NCI-H2227 (cell line): Measurements from ENCODE around the gene TSPAN13.

ENCODE experiments used
- DNase-seq: peaks from one replicate; lab custom pipeline; 2025; ENCODE audit not compliant: unreplicated experiment; lab: John Stamatoyannopoulos, UW

The TSPAN13 gene

GRCh38 chr7:16753102-16753931 is at the start of gene TSPAN13:
Gene TSPAN13 (plus strand): TSS chr7:16753755. CDS start chr7:16753968, 213 bp downstream.
- DNase-seq: peak; percentile 93

GRCh38 chr7:16708511-16708910 is 45.0 kb upstream of the TSPAN13 start:
- DNase-seq: no peak

DNA sequence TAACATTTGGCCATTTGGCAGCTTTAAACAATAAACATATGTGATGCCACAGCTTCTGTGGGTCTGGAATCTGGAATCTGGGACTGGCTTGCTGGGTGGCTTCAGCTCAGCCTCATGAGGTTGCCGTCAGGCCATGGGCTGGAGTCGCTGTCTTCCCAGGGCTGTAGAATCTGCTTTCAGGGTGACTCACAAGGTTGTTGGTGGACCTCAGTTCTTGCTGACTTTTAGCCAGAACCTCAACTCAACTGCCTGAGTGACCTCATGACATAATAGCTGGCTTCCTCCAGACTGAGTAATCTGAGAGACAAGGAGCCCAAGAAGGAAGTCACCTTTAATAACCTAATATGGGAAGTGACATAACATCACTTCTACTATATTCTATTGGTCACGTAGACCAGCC is 44.6 kb upstream of the TSPAN13 start:
- DNase-seq: no peak

GRCh38 chr7:16710651-16711050 is 42.9 kb upstream of the TSPAN13 start:
- no peak for DNase-seq

DNA sequence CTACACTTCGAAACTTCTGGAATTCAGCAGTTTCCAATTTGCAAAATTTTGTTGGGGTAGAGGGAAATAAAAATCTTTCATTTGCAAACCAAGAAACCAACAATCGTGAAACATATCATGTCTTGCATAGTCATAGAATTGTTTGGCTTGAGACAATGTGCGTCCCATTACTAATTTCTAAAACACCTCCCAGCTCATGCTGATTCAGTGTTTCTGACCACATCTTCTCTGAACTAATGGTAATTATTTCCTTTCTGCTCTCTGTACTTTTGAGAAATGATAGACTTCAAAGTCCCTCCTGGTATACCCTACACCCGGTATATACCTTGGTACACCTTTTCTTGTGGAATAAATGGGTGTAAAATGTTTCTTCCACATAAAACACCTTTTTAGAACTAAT is 41.8 kb upstream of the TSPAN13 start:
- DNase-seq: no peak

DNA sequence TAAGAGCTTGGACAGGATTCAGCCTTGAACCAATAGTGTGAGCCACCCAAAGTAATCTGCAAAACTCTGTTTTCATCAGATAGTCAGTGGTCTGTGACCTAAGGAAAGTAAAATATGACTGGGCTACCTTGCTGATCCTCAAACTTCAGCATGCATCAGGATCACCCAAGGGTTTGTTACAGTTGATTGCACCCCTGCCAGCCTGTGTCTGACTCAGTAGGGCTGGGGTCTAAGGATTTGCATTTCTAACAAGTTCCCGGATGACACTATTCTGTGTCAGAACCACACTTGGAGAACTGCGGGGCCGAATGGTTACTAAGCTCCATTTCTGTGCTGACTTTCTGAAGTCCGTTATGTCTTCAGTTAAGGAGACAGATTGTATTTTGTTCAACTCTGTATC is 40.6 kb upstream of the TSPAN13 start:
- no peak for DNase-seq

- no peak for DNase-seq
These were observed 37.6 kb upstream of the TSPAN13 start for GRCh38 chr7:16715928-16716327.

- no peak for DNase-seq
These were observed 35.4 kb upstream of the TSPAN13 start for GRCh38 chr7:16718111-16718656.

GRCh38 chr7:16719699-16720098 is 33.9 kb upstream of the TSPAN13 start:
- DNase-seq: no peak

GRCh38 chr7:16721541-16721940 is 32.0 kb upstream of the TSPAN13 start:
- no peak for DNase-seq

GRCh38 chr7:16724344-16724743 is 29.2 kb upstream of the TSPAN13 start:
- no peak for DNase-seq

GRCh38 chr7:16726189-16726588 is 27.4 kb upstream of the TSPAN13 start:
- DNase-seq: no peak

- DNase-seq: no peak
These were observed 25.8 kb upstream of the TSPAN13 start for GRCh38 chr7:16727736-16728135.

GRCh38 chr7:16728811-16729210 is 24.7 kb upstream of the TSPAN13 start:
- no peak for DNase-seq

- DNase-seq: no peak
These were observed 24.0 kb upstream of the TSPAN13 start for GRCh38 chr7:16729541-16729940.

- DNase-seq: no peak
These were observed 22.6 kb upstream of the TSPAN13 start for GRCh38 chr7:16730937-16731336.

DNA sequence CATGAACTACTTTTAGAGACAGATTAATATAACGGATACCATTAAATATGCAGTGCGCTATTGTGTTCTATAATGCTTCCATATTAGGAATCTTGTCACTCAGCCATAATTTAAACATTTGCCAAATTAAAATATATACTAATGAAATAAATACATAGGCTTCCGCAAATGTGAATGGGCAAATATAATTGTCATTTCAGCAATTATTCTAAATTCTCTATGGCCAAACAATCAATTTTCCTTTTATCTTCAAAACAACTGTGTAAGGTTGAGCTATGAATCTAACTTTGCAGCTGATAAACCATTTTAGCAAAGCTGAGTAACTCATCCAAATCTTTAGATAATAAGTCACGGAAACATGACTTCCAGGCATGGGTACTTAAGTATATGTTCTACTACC is 20.7 kb upstream of the TSPAN13 start:
- no peak for DNase-seq

DNA sequence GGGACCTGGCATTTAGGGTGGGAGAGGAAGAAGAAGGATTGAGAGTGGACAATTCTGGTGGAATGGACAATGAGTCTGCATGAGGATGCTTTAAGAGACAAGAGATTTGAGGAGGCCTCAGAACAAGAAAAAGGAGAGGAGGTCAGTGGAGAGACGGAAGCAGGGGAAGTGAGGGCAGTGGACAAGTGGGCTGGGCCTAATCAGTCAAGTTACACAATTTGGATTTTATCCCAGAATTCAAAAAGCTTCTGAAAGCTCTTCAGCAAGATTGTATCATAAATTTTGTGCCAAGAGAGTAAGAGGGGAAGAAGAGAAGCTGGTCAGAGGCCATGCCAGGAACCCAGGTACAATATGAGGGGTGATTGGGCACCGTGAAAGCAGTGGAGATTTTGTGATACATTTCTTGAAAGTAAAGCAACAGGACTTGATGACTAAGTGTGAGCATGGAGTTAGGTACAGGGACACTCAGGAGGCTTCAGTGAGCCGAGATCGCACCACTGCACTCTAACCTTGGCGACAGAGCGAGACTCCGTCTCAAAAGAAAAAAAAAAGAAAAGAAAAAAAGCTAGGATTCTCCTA is 19.3 kb upstream of the TSPAN13 start:
- DNase-seq: no peak

DNA sequence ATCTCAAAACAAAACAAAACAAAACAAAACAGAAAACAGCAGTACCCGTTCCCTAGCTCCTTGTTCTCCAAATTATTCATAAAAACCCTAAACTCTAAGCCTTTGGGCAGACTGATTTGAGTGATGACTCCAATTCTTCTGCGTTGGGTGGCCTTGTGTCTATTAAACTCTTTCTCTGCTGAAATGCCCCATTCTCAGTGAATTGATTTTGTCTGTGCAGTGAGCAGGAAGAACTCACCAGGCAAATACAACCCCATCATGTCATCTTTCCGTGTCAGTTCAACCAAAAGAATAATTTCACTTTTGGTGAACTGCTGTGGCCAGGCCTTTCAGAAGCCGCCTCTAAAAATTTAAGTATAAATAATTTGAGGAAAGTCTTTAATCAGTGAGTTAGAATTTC is 18.5 kb upstream of the TSPAN13 start:
- no peak for DNase-seq

- no peak for DNase-seq
These were observed 15.4 kb upstream of the TSPAN13 start for GRCh38 chr7:16738011-16738688.

- DNase-seq: no peak
These were observed 13.5 kb upstream of the TSPAN13 start for GRCh38 chr7:16739863-16740622.
